Activated CD8-positive, alpha-beta memory T cell treated with anti-CD3 and anti-CD28 coated beads for 1 hour (primary cell): Measurements from ENCODE around the gene AGPAT4.
"Not testable (repeated sequence)": the region's sequence is repeated elsewhere in the genome, so short reads cannot be mapped to it uniquely, and the experiment has no call there.

Experiments used
- DNase-seq, 2 donors: peaks; one replicate each; pipeline ENCODE4 v3.0.0-alpha.2; 2020; ENCODE audit warnings: low read depth in 1 of 2; ENCODE audit errors: extremely low read depth in 1 of 2

The AGPAT4 gene

GRCh38 chr6:161228921-161229591 is 44.8 kb downstream of the AGPAT4 start:
- no peak for DNase-seq

DNA sequence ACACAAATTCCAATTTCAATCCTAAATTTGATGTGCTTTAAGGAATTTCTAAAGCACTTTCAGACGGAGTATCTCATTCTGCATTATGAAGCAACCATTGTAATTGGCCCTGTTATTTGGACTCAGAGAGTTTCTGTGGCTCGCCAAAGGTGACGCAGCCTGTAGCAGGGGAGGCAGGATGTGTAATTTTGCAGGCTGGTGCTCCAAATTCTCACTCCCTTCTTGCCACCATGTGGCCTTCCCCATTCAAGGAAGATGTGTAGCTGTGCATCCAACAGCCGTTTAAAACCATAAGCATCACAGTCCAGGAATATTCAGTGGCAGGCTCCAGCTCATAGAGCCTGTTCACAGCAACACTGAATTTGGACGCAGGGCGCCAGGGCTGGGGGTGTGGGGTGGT is 45.8 kb downstream of the AGPAT4 start:
- DNase-seq = no peak

DNA sequence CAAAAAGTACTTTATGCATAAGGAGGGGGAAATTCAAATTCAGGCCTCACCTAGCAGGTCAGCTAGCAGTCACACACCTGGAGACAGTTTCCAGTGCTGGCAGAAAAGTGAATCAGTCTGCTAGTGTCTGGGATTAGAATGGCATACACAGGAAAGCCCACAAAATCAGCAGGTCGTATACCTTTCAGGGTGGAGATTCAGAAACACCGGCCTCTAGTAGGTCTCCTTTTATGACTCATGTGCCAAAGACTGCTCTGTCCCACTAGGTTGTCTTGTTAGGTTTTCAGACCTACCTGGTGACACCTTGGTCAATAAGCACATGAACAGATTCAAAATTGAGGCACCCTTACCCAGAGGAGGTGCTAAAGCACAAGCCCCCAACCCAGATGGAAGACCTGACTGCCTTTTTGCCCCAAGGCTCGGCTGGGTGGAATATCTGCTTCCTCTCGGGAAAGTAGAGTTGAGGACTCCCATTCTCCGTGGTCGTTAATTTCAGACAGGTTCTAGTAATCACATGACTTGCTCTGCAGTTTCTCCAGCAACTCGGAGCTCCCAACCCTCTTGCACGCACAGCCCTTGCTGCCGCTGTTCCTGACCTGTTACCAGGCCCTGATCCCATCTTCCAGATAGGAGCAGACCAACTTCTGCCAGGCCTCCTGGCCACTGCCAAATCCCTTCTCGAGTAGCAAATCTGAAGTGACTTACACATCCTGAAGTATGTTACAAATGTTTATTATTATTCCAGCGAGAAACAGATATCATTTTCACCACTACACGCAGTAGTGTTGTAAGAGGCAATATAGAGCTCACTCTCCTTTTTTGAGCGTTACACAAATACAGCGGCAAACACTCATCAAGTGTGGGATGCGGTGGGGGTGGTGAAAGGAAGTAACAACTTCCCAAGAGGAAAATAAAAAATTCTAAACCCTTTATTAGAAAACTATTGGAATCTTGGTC is 46.6 kb downstream of the AGPAT4 start:
- DNase-seq = no peak

- DNase-seq = no peak
Measured at GRCh38 chr6:161226009-161226964, 47.6 kb downstream of the AGPAT4 start.

DNA sequence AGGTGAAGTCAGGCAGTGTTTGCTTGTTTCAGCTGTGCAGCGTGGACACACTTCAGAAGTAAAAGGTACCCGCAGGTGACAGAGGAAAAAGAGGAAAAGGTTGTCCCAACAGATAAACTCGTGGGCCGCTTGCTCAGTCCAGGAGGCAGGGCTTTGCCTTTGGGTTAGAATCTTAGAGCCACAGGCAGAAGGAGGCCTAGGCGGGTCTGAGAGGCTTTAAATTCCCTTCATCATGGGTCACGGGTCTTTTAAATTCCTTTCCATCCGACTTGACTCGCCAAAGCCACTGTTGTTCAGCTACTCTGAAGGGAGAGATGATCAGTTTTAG is 48.2 kb downstream of the AGPAT4 start:
- no peak for DNase-seq

DNA sequence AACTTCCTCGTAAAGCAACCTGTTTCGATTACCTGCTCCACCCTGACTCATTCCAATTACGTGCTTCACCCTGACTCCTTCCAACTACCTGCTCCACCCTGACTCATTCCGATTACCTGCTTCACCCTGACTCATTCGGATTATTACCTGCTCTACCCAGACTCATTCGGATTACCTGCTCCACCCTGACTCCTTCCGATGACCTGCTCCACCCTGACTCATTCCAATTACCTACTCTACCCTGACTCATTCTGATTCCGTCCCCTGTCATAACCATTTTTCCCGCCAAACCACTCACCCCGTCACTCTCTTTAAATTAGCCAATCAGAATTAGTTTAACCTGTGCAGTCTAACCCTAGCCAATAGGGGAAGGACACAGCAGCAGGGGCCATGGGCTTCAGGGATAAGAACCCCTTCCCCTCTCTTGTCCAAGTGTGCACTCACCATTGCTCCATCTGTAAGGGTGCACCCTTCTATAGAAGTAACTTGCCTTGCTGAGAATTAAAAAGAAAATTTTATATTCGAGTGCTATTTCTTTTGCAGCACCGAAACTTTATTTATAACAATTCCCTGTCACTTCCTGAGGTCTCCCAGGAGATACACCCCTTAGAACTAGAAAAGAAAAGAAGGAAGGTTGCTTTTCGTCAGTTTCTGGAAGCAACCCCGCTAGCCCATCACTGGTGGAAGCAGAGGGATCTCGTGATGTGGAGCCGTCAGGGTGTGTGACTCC is 48.7 kb downstream of the AGPAT4 start:
- not testable (repeated sequence) for DNase-seq

- DNase-seq = no peak
Measured at GRCh38 chr6:161223646-161224045, 50.2 kb downstream of the AGPAT4 start.

GRCh38 chr6:161222706-161223234 is 51.1 kb downstream of the AGPAT4 start:
- DNase-seq = no peak

DNA sequence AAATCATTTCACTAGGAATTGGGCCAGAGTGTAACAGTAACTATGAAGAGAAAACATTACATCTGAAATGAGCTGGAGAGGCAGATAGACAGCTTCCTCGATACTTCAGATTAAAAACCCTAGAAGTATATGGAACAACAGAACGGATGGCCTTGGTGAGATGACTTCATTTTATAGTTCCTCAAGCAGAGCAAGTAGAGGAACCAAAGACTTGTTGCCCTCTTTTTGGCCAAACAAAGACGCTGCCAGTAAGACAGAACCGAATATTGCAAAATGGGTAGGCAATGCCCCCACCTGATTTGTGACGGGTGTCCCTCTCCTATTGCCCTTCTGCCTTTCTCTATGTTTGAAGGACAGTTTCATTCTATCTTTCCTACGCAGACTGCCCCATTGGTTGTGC is 53.5 kb downstream of the AGPAT4 start:
- DNase-seq = no peak

- DNase-seq = no peak
Measured at GRCh38 chr6:161219680-161220079, 54.2 kb downstream of the AGPAT4 start.

DNA sequence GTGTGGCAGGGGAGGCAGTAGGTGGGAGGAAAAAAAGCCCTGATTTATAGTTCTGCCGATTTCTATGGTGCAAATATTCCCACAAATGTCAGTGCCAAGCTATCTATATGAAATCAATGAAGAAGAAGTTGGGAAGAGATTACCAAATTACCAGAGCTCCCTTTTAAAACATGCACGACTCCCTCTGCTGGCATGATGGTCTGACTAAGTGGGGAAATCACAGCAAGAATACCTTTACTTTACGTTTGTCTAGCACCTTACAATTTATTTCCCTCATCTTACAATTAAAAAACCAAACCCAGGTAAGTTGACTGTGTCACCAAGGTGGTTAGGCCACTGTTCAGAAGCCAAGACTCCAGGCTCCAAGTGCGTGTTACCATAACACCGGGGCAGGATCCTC is 55.6 kb downstream of the AGPAT4 start:
- DNase-seq = no peak

GRCh38 chr6:161217628-161218027 is 56.2 kb downstream of the AGPAT4 start:
- DNase-seq = no peak

DNA sequence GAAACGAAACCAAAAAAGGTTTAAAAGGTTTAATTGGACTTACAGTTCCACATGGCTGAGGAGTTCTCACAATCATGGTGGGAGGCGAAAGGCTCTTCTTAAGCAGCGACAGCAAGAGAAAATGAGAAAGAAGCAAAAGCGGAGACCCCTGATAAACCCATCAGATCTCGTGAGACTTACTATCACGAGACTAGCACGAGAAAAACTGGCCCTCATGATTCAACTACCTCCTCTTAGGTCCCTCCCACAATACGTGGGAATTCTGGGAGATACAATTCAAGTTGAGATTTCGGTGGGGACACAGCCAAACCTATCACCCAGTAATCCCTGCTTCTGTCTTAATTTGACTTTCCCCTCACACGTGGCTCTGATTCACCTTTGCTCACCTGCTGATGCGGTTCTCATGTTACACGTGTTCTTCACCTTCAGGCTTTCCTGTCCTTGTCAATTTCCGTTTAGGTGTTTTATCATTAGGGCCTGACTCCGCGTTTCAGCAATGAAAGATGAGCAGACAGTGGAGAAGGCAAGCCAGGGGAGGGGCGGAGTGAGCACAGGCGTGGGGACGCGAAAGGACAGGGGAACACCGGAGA is 57.1 kb downstream of the AGPAT4 start:
- DNase-seq = no peak

DNA sequence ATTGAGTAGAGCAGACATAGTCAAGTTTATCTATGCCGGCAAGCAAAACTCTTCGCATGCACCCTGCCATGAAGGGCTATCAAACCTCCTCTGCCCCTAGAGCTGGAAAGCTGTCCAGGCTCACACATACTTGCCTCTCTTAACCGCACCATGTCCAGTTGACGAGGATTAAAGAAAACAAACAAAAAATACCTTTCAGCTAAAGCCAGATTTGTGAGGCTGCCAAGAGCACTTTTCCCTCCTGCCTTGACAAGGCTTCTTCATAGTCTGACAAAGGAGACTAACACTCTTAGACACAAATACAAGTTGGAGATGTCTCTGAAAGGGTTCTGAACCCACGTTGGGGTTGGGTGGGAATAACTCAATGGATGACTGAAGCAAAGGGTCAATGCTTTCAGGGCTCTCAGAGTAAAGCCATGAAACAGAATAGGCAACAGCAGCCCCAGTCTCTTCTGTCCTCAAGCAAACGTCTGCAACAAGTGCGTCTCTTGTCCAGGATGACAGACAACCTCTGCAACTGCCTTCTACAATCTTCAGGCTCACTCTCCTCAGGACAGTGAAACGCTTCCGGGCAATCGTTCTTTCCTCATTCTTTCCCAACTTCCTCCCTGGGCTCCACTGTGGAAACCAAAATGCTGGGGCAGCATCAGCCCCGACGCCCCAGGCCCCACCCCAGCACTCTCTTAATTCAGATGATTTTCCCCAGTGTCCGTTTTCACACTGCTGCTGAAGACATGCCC is 57.8 kb downstream of the AGPAT4 start:
- DNase-seq = no peak

GRCh38 chr6:161215193-161215592 is 58.7 kb downstream of the AGPAT4 start:
- DNase-seq = no peak

DNA sequence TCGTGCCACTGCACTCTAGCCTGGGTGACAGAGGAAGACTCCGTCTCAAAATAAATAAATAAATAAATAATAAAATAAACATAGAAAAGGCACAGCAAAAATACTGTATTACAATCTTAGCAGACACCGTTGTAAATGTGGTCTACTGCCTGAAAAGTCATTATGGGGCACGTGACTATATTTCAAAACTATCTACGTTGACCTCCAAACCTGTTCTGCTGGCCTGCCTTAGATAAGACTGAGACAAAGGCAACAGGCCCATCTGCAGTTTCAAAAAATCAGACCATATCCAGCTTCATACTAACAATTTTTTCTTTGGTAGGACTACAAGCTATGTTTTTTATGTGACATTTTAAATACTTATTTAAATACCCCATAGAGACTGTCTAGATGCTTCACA is 59.1 kb downstream of the AGPAT4 start:
- DNase-seq = no peak

GRCh38 chr6:161212902-161213301 is 61.0 kb downstream of the AGPAT4 start:
- DNase-seq = no peak

DNA sequence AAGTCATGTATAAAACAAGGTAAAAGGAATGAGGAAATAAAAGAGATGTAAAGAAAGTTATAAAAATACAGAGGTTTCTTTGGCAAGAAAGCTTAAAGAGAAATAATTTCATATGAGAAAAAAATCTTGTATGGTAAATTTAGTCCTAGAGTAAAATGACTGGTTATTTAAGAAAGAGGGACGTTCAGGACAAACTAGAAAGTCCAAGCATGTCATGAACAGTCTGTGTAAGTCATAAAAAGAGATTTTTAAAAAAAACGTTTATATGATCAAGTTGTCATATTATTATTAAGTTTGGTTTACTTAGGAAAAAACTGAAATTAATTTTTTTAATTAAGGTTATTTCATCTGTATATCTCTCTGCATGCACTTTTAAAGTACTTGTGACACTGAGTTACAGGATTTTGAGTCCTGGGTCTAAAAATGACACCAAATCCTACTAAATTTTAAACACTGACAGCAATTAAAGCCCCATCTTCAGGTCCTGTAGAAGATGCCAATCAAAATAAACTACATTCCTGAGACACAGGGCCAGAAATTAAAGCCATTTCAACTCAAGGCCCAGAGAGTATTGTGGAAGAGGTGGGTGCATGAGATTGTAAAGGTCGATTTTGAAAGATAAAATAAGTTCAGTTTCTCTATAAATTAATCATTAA is 62.4 kb downstream of the AGPAT4 start:
- no peak for DNase-seq

DNA sequence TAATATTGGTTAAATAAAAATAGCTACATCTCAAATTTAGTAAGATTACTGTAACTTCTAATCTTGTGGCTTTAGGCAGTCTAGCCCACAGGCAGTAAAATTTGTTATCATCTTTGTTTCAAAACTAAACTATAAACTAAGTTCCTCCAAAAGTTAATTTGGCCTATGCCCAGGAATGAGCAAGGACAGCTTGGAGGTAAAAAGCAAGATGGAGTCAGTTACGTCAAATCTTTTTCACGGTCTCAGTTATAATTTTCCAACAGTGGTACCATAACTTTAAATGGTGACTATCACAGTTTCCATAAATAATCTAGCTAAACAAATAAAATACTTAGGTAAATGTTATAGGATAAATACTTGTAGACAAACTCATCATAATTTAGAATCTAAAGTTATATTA is 63.0 kb downstream of the AGPAT4 start:
- no peak for DNase-seq
